DOHH2 (cell line): ENCODE data around the gene FNDC3B.

Source experiments
- H3F3A ChIP-seq: fragments of 200-600 bp; sonication (generic), shearing (Covaris generic); 2 replicates; pipeline ENCODE4 v1.6.0; 2016; ENCODE audit warnings: antibody characterized with exemption, mild to moderate bottlenecking; ENCODE audit not compliant: control insufficient read depth, insufficient read depth
- H3K27ac ChIP-seq: fragments of 200-600 bp; sonication (generic); 2 replicates; pipeline ENCODE4 v1.5.1; 2014; ENCODE audit warnings: low read depth, mild to moderate bottlenecking, low read length, moderate library complexity
- H3K27me3 ChIP-seq: fragments of 200-600 bp; sonication (generic); 2 replicates; pipeline ENCODE4 v1.6.1; 2014; ENCODE audit warnings: mild to moderate bottlenecking, low read length, mixed read lengths; ENCODE audit not compliant: control insufficient read depth
- H3K36me3 ChIP-seq: fragments of 200-600 bp; sonication (generic); 2 replicates; pipeline ENCODE4 v1.6.1; 2014; ENCODE audit warnings: mild to moderate bottlenecking, low read length, moderate library complexity, mixed read lengths; ENCODE audit not compliant: control insufficient read depth
- H3K4me1 ChIP-seq: fragments of 200-600 bp; sonication (generic); 2 replicates; pipeline ENCODE4 v1.6.1; 2014; ENCODE audit warnings: mild to moderate bottlenecking, low read length, mixed read lengths; ENCODE audit not compliant: control insufficient read depth
- H3K4me2 ChIP-seq: fragments of 200-600 bp; sonication (generic); 2 replicates; pipeline ENCODE4 v1.6.0; 2014; ENCODE audit warnings: mild to moderate bottlenecking, low read length, moderate library complexity
- H3K4me3 ChIP-seq: fragments of 200-600 bp; sonication (generic); 2 replicates; pipeline ENCODE4 v1.5.1; 2014; ENCODE audit warnings: mild to moderate bottlenecking, low read length, mixed read lengths
- H3K79me2 ChIP-seq: fragments of 200-600 bp; sonication (generic); 2 replicates; pipeline ENCODE4 v1.6.1; 2014; ENCODE audit warnings: mild to moderate bottlenecking, low read length, mixed read lengths; ENCODE audit not compliant: control insufficient read depth
- H3K9me2 ChIP-seq: fragments of 200-600 bp; sonication (generic); replicated peaks from 2 replicates; pipeline ENCODE4 v1.6.1; 2014; ENCODE audit warnings: mild to moderate bottlenecking, low read length, mixed read lengths; ENCODE audit not compliant: control insufficient read depth
- H3K9me3 ChIP-seq: fragments of 200-600 bp; sonication (generic); 2 replicates; pipeline ENCODE4 v1.6.1; 2014; ENCODE audit warnings: antibody characterized with exemption, low read length, mixed read lengths; ENCODE audit not compliant: control insufficient read depth, insufficient read depth
- H4K20me1 ChIP-seq: fragments of 200-600 bp; sonication (generic); 2 replicates; pipeline ENCODE4 v1.6.0; 2014; ENCODE audit warnings: low read depth, mild to moderate bottlenecking, antibody characterized with exemption, low read length, moderate library complexity; ENCODE audit not compliant: control insufficient read depth, insufficient read depth
- CTCF ChIP-seq: fragments of 200-600 bp; sonication (generic); IDR thresholded peaks from one replicate; pipeline ENCODE4 v1.5.1; 2014; ENCODE audit warnings: antibody characterized with exemption, mild to moderate bottlenecking, low read depth, low read length; ENCODE audit not compliant: poor library complexity, severe bottlenecking
- EZH2phosphoT487 ChIP-seq: fragments of 200-600 bp; sonication (generic); IDR thresholded peaks from 2 replicates; pipeline ENCODE4 v1.6.1; 2017; ENCODE audit warnings: borderline replicate concordance, mild to moderate bottlenecking, antibody characterized with exemption, low read length, moderate library complexity, mixed read lengths

Gene FNDC3B

GRCh38 chr3:172155897-172156585 lies 116.7 kb downstream of the FNDC3B start:
- Histone ChIP-seq H3K4me3 (no peak overlapping the region), H4K20me1 (no peaks in the 10 kb centered on the region), H3K9me2 (no peaks in the 10 kb centered on the region), H3F3A (no peaks in the 10 kb centered on the region), H3K36me3 (no peaks in the 10 kb centered on the region), H3K27ac (no peak overlapping the region), H3K9me3 (no peaks in the 10 kb centered on the region), H3K27me3 (no peaks in the 10 kb centered on the region), H3K79me2 (no peaks in the 10 kb centered on the region), H3K4me1 (peaks cover 6% of the 10 kb centered on the region; the same call in 1 of the 2 replicates), H3K4me2 (no peak overlapping the region)
- no peak for TF ChIP-seq EZH2phosphoT487
- no peak for TF ChIP-seq CTCF

DNA sequence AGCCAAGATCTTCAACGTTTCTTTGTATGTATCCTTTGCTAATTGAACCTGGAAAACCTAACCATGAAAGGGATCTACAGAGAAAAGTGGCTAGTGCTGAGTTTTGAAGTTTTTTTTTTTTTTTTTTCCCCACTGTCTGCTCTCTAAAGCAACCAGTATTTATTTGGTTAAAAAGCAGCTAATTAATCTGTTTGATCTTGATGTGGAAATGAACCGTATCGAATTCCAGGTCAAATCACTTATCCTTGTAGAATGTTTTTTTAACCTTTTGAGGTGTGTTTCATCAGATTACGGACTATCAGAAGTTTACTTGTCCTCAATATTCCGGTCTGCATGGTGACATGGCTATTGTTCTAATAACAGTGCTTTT lies 117.2 kb downstream of the FNDC3B start:
- peaks cover 6% of the 10 kb centered on the region; the same call in 1 of the 2 replicates for H3K4me1 ChIP-seq
- H3K9me3 ChIP-seq = no peaks in the 10 kb centered on the region
- no peaks in the 10 kb centered on the region for H3K79me2 ChIP-seq
- no peak overlapping the region for H3K4me2 ChIP-seq
- H3F3A ChIP-seq = no peaks in the 10 kb centered on the region
- no peaks in the 10 kb centered on the region for H3K9me2 ChIP-seq
- H3K36me3 ChIP-seq = no peaks in the 10 kb centered on the region
- H3K27ac ChIP-seq = no peak overlapping the region
- H3K27me3 ChIP-seq = no peaks in the 10 kb centered on the region
- H3K4me3 ChIP-seq = no peak overlapping the region
- TF ChIP-seq CTCF = no peak
- H4K20me1 ChIP-seq = no peaks in the 10 kb centered on the region

DNA sequence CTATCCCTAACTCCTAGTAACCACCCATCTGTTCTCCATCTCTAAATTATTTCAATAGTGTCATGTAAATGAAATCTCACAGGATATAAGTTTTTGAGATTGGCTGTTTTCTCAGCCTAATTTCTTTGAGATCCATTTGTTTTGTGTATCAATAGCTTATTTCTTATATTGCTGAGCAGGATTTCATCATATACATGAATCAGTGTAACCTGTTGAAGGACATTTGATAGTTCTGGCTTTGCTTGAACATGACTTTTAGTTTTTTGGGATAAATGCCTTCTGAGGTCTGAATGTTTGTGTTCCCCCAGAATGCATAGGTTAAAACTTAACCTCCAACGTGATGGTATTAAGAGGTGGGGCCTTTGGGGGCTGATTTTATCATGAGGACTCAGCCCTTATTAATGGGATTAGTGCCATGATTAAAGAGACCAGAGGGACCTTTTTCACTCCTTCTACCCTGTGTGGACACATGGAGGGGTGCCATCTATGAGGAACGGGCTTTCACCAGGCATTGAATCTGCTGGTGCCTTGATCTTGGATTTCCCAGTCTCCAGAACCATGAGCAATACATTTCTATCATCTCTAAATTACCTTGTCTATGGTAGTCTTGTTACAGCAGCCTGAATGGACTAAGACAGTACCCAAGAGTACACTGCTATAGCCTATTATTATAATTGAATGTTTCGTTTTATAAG lies 118.3 kb downstream of the FNDC3B start:
- Histone ChIP-seq H3K36me3 (no peaks in the 10 kb centered on the region), H3K4me2 (no peak overlapping the region), H3K79me2 (no peaks in the 10 kb centered on the region), H4K20me1 (no peaks in the 10 kb centered on the region), H3K4me3 (no peak overlapping the region), H3K27ac (no peak overlapping the region), H3K27me3 (no peaks in the 10 kb centered on the region), H3K4me1 (peaks cover 6% of the 10 kb centered on the region; the same call in 1 of the 2 replicates), H3F3A (no peaks in the 10 kb centered on the region), H3K9me3 (no peaks in the 10 kb centered on the region), H3K9me2 (no peaks in the 10 kb centered on the region)
- no peak for TF ChIP-seq CTCF
- TF ChIP-seq EZH2phosphoT487 = no peak
